GM10266 (cell line): ENCODE measurements around the gene KRT222.

Experiments
- DNase-seq: peaks from one replicate; pipeline ENCODE4 v3.0.0; 2012; ENCODE audit errors: extremely low spot score
- CTCF ChIP-seq: IDR thresholded peaks from 2 replicates; pipeline ENCODE4 v1.5.1; 2012; ENCODE audit warnings: mild to moderate bottlenecking, low read depth; ENCODE audit not compliant: control insufficient read depth, insufficient read depth; ENCODE audit errors: missing control alignments

Gene KRT222

GRCh38 chr17:40664582-40665333 lies at the start of gene KRT222:
Gene KRT222 (minus strand): TSS chr17:40665177. CDS start chr17:40665099, 78 bp downstream.
- TF ChIP-seq CTCF: no peak
- no peak for DNase-seq

- no peak for TF ChIP-seq CTCF
- DNase-seq: no peak
Observed at GRCh38 chr17:40714473-40714872, 49.5 kb upstream of the KRT222 start.

GRCh38 chr17:40707745-40708144 lies 42.8 kb upstream of the KRT222 start:
- DNase-seq: no peak
- no peak for TF ChIP-seq CTCF

- TF ChIP-seq CTCF: no peak
- DNase-seq: no peak
Observed at GRCh38 chr17:40705584-40705983, 40.6 kb upstream of the KRT222 start.

- TF ChIP-seq CTCF: no peak
- no peak for DNase-seq
Observed at GRCh38 chr17:40703652-40704051, 38.7 kb upstream of the KRT222 start, which contains the start of gene KRT24. Gene KRT24 (minus strand): TSS chr17:40703752. CDS start chr17:40703693, 59 bp downstream.

GRCh38 chr17:40702271-40702670 lies 37.3 kb upstream of the KRT222 start:
- DNase-seq: no peak
- no peak for TF ChIP-seq CTCF

- no peak for DNase-seq
- no peak for TF ChIP-seq CTCF
Observed at GRCh38 chr17:40699853-40700252, 34.9 kb upstream of the KRT222 start.
